ENCODE data around the gene DDTL.

DNA sequence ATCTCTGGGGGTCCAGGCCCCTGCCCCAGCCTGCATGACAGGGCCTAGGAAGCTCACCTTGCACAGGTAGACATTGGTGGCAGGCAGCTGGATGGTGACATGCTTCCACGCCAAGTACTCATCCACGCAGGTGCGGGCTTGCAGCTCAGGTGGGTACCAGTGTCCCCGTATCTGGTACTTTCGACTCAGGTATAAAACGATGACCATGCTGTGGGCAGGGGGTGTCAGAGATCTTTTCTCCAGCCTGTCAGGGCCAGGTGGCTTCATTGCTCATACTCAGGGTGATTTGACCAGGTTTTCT lies 40.2 kb downstream of the DDTL start:
- TF ChIP-seq, protein P1, sequence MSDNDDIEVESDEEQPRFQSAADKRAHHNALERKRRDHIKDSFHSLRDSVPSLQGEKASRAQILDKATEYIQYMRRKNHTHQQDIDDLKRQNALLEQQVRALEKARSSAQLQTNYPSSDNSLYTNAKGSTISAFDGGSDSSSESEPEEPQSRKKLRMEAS (IDR thresholded peaks at IDR 0.05; ENCODE audit: low read depth, low read length) = no peak
- no peak for TF ChIP-seq POLR2A (IDR thresholded peaks at IDR 0.05; ENCODE audit: extremely low read depth, insufficient read length)
- TF ChIP-seq, protein P2, sequence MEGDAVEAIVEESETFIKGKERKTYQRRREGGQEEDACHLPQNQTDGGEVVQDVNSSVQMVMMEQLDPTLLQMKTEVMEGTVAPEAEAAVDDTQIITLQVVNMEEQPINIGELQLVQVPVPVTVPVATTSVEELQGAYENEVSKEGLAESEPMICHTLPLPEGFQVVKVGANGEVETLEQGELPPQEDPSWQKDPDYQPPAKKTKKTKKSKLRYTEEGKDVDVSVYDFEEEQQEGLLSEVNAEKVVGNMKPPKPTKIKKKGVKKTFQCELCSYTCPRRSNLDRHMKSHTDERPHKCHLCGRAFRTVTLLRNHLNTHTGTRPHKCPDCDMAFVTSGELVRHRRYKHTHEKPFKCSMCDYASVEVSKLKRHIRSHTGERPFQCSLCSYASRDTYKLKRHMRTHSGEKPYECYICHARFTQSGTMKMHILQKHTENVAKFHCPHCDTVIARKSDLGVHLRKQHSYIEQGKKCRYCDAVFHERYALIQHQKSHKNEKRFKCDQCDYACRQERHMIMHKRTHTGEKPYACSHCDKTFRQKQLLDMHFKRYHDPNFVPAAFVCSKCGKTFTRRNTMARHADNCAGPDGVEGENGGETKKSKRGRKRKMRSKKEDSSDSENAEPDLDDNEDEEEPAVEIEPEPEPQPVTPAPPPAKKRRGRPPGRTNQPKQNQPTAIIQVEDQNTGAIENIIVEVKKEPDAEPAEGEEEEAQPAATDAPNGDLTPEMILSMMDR (IDR thresholded peaks at IDR 0.05; ENCODE audit: low read depth, low read length) = no peak

Data from NB4 (cell line).